K562 (cell line): ENCODE data around the gene PPP1R14C. TPM values are rescaled to one million over a fixed set of nuclear protein-coding genes. Genes with fewer than 3 reads are reported as not detected.

Experiments
- ARID1B ChIP-seq: fragments of 450-650 bp; IDR thresholded peaks from 2 replicates; pipeline ENCODE4 v1.6.1; 2016; ENCODE audit warnings: antibody characterized with exemption, mild to moderate bottlenecking, inconsistent platforms
- CREM ChIP-seq: IDR thresholded peaks from 2 replicates; pipeline ENCODE4 v1.6.1; 2014; ENCODE audit warnings: antibody characterized with exemption, low read depth
- DDX20 ChIP-seq: fragments of 450-650 bp; IDR thresholded peaks from 2 replicates; pipeline ENCODE4 v1.6.1; 2016; ENCODE audit warnings: missing genetic modification characterization, low read depth, mild to moderate bottlenecking, missing compliant biosample characterization, moderate library complexity
- DIDO1 ChIP-seq: fragments of 450-650 bp; IDR thresholded peaks from 2 replicates; pipeline ENCODE4 v1.6.1; 2016; ENCODE audit warnings: low read depth, missing biosample characterization, missing genetic modification characterization
- FOS ChIP-seq: IDR thresholded peaks from 3 replicates; pipeline ENCODE4 v1.6.1; 2011; ENCODE audit not compliant: insufficient read length; ENCODE audit errors: extremely low read depth
- GATA2 ChIP-seq: sonication (generic); formaldehyde crosslinking; IDR thresholded peaks from 2 replicates; pipeline ENCODE4 v1.4.0; 2020; ENCODE audit warnings: mild to moderate bottlenecking, missing genetic modification reagents
- GTF2B ChIP-seq: IDR thresholded peaks from 2 replicates; pipeline ENCODE4 v1.6.1; 2011; ENCODE audit not compliant: insufficient read length; ENCODE audit errors: extremely low read depth
- GTF2E2 ChIP-seq: fragments of 200-800 bp; sonication (Bioruptor generic); IDR thresholded peaks from 2 replicates; pipeline ENCODE4 v1.6.1; 2016; ENCODE audit warnings: missing genetic modification characterization, missing compliant biosample characterization
- KHSRP ChIP-seq: fragments of 450-650 bp; IDR thresholded peaks from 2 replicates; pipeline ENCODE4 v1.6.1; 2017
- KLF1 ChIP-seq: fragments of 450-650 bp; IDR thresholded peaks from 2 replicates; pipeline ENCODE4 v1.6.1; 2016; ENCODE audit warnings: missing genetic modification characterization, missing compliant biosample characterization
- MEF2D ChIP-seq: conservative IDR thresholded peaks from 2 replicates; pipeline ENCODE4 v1.6.1; 2016; ENCODE audit warnings: low read depth, missing genetic modification characterization, missing compliant biosample characterization
- NCOA2 ChIP-seq, 2 experiments: fragments of 450-650 bp; IDR thresholded peaks; 2 replicates each; pipeline ENCODE4 v1.6.1; 2018; ENCODE audit warnings: mild to moderate bottlenecking in 2 of 2, moderate library complexity in 1 of 2; ENCODE audit not compliant: partially characterized antibody in 2 of 2
- NR1H2 ChIP-seq: sonication (generic); formaldehyde crosslinking; IDR thresholded peaks from 2 replicates; pipeline ENCODE4 v1.4.0; 2020; ENCODE audit warnings: mild to moderate bottlenecking, missing genetic modification reagents
- NR2C2 ChIP-seq, 2 experiments: fragments of 200-800 bp in 1 of 2; sonication (Bioruptor generic) in 1 of 2; sonication (generic) in 1 of 2; formaldehyde crosslinking in 1 of 2; IDR thresholded peaks; 2 replicates each; pipeline versions ENCODE4 v1.6.1 to v1.8.0; 2016 to 2022; ENCODE audit warnings: mild to moderate bottlenecking in 1 of 2, missing compliant biosample characterization in 1 of 2, missing genetic modification characterization in 1 of 2, missing genetic modification reagents in 1 of 2
- PURB ChIP-seq: sonication (generic); formaldehyde crosslinking; IDR thresholded peaks from 2 replicates; pipeline ENCODE4 v1.9.0; 2021; ENCODE audit warnings: low read depth, mild to moderate bottlenecking, missing genetic modification reagents
- VEZF1 ChIP-seq: fragments of 200-800 bp; sonication (Bioruptor generic); IDR thresholded peaks from 2 replicates; pipeline ENCODE4 v1.6.1; 2017; ENCODE audit warnings: missing genetic modification characterization, missing compliant biosample characterization
- ZFP30 ChIP-seq: fragments of 250-450 bp; sonication (Bioruptor Pico); IDR thresholded peaks from 2 replicates; pipeline ENCODE4 v1.8.0; 2022; ENCODE audit warnings: moderate library complexity, mild to moderate bottlenecking, inconsistent platforms, borderline replicate concordance
- ZNF133 ChIP-seq: fragments of 250-450 bp; sonication (Bioruptor Pico); IDR thresholded peaks from 2 replicates; pipeline ENCODE4 v1.4.0; 2020; ENCODE audit warnings: mild to moderate bottlenecking
- polyA plus RNA-seq, 8 experiments: library from polyadenylated mRNA; depleted of rRNA in 4 of 8; stranded (reverse) in 5 of 8; unstranded in 3 of 8; fragments of >200 nt; fragmentation: Nextera tagmentation in 2 of 8; fragmentation: Illumina TruSeq in 1 of 8; extraction: Ambion mirVana in 2 of 8; extraction: Trizol in 1 of 8; gene quantifications; 2 replicates each; pipeline versions ENCODE4 v1.2.1 to v1.2.3, GENCODE V29; 2011 to 2014; ENCODE audit warnings: inconsistent platforms in 1 of 8, missing spikeins in 1 of 8
- total RNA-seq, 7 experiments: library from RNA; depleted of rRNA in 6 of 7; stranded (reverse); fragments of >200 nt in 6 of 7; fragmentation: Illumina TruSeq in 2 of 7; extraction: Trizol in 2 of 7; gene quantifications; 2 replicates each; pipeline versions ENCODE4 v1.2.1 to v1.2.3, GENCODE V29; 2011 to 2021; ENCODE audit warnings: low replicate concordance in 1 of 7
- TF ChIP-seq, protein P1 (sequence below): conservative IDR thresholded peaks from 2 replicates; pipeline ENCODE4 v1.6.1; 2011; ENCODE audit warnings: low read depth, mild to moderate bottlenecking, low read length; ENCODE audit not compliant: control insufficient read depth
- TF ChIP-seq, protein P2 (sequence below): fragments of 250-450 bp; sonication (Bioruptor Pico); IDR thresholded peaks from 2 replicates; pipeline ENCODE4 v1.9.0; 2021; ENCODE audit warnings: mild to moderate bottlenecking
- TF ChIP-seq, protein P3 (sequence below): fragments of 250-450 bp; sonication (Bioruptor Pico); IDR thresholded peaks from 2 replicates; pipeline ENCODE4 v1.5.0; 2021
- TF ChIP-seq, protein P4 (sequence below): sonication (generic); formaldehyde crosslinking; IDR thresholded peaks from 2 replicates; pipeline ENCODE4 v1.8.1; 2023; ENCODE audit warnings: mild to moderate bottlenecking, missing genetic modification reagents

The PPP1R14C gene
- total and polyA plus RNA-seq, 9 of the 15 experiments (the other 6 are each of a cell fraction or from before 2014, with no cell fraction given): 4.5 to 16.6 (median 11.9) TPM

GRCh38 chr6:150271501-150272263, 128.8 kb downstream of the PPP1R14C start (continued):
- TF ChIP-seq, protein P1, sequence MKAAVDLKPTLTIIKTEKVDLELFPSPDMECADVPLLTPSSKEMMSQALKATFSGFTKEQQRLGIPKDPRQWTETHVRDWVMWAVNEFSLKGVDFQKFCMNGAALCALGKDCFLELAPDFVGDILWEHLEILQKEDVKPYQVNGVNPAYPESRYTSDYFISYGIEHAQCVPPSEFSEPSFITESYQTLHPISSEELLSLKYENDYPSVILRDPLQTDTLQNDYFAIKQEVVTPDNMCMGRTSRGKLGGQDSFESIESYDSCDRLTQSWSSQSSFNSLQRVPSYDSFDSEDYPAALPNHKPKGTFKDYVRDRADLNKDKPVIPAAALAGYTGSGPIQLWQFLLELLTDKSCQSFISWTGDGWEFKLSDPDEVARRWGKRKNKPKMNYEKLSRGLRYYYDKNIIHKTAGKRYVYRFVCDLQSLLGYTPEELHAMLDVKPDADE: no peak; the same call in 1 of the 2 replicates
- no peak for TF ChIP-seq ZNF133 (CRISPR knock-in tag)
- TF ChIP-seq NR1H2 (CRISPR knock-in tag): peak; percentile 99; the same call in 1 of the 2 replicates
- TF ChIP-seq, protein P2, sequence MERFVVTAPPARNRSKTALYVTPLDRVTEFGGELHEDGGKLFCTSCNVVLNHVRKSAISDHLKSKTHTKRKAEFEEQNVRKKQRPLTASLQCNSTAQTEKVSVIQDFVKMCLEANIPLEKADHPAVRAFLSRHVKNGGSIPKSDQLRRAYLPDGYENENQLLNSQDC (CRISPR knock-in tag): no peak
- no peak for TF ChIP-seq DIDO1 (tag)
- TF ChIP-seq GTF2E2: no peak
- TF ChIP-seq NR2C2 (CRISPR knock-in tag; IDR thresholded peaks at IDR 0.05): no peak
- TF ChIP-seq NR2C2 (tag; IDR thresholded peaks at IDR 0.05): peak; percentile 55; the same call in 1 of the 2 replicates
- TF ChIP-seq GATA2: peak; percentile 88
- TF ChIP-seq DDX20 (tag): peak; percentile 75; the same call in 1 of the 2 replicates
- peak; percentile 98 for TF ChIP-seq ARID1B
- no peak for TF ChIP-seq GTF2B
- no peak for TF ChIP-seq PURB (CRISPR knock-in tag)
- peak; percentile 67 for TF ChIP-seq VEZF1 (CRISPR knock-in tag)
- TF ChIP-seq CREM: peak; percentile 91
- peak in 1 of 2 experiments; percentile 80 for TF ChIP-seq NCOA2 (IDR thresholded peaks at IDR 0.05; ENCODE audit: partially characterized antibody in 2 of 2)
- TF ChIP-seq, protein P3, sequence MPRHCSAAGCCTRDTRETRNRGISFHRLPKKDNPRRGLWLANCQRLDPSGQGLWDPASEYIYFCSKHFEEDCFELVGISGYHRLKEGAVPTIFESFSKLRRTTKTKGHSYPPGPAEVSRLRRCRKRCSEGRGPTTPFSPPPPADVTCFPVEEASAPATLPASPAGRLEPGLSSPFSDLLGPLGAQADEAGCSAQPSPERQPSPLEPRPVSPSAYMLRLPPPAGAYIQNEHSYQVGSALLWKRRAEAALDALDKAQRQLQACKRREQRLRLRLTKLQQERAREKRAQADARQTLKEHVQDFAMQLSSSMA (CRISPR knock-in tag): no peak
- TF ChIP-seq, protein P4, sequence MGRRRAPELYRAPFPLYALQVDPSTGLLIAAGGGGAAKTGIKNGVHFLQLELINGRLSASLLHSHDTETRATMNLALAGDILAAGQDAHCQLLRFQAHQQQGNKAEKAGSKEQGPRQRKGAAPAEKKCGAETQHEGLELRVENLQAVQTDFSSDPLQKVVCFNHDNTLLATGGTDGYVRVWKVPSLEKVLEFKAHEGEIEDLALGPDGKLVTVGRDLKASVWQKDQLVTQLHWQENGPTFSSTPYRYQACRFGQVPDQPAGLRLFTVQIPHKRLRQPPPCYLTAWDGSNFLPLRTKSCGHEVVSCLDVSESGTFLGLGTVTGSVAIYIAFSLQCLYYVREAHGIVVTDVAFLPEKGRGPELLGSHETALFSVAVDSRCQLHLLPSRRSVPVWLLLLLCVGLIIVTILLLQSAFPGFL (CRISPR knock-in tag): 0 out of 2 replicates have a peak, but pooled peaks have one; percentile 38
- TF ChIP-seq KHSRP: peak; percentile 94
- no peak for TF ChIP-seq ZFP30 (CRISPR knock-in tag)
- TF ChIP-seq FOS: no peak
- TF ChIP-seq MEF2D (tag): peak; percentile 69
- TF ChIP-seq KLF1 (tag): peak; percentile 71; the same call in 1 of the 2 replicates
